Germinal center (tissue), 1 donor: ENCODE data around the gene AQP10.
"Not testable (repeated sequence)": the region's sequence is repeated elsewhere in the genome, so short reads cannot be mapped to it uniquely, and the experiment has no call there.

Source experiments
- DNase-seq: peaks from one replicate; pipeline ENCODE4 v3.0.0; 2012; ENCODE audit warnings: mixed read lengths, low spot score

The AQP10 gene, protein sequence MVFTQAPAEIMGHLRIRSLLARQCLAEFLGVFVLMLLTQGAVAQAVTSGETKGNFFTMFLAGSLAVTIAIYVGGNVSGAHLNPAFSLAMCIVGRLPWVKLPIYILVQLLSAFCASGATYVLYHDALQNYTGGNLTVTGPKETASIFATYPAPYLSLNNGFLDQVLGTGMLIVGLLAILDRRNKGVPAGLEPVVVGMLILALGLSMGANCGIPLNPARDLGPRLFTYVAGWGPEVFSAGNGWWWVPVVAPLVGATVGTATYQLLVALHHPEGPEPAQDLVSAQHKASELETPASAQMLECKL

DNA sequence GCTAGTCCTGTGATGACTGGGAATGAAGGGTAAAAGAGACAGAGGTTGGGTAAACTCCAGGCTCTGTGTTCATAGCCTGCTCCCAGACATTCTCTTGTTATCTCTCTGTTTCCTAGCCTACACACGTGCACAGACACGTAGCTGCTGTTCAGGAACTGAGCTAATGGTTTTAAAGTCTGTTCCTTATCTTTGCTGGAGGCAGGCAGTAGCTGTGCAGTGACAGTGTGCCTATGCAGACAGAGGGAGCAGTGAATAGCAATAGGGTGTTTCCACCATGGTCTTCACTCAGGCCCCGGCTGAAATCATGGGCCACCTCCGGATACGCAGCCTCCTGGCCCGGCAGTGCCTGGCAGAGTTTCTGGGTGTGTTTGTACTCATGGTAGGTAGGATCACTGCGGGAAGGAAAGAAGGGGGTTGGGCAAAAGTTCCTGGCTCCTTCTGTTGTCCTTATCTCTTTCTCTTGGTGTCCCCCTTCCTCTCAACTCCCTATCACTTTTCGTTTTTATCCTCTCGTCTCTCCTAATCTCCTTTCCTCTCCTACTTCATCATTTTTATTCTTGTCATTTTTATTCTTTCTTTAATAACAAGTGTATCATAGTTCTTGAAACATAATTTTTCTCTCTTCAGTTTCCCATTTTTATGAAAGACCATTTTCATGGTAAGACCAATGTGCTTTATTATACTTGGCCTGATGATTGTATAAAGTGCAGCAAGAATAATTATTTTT lies at the start of gene AQP10:
TSS of gene AQP10 (plus strand) at position 212 of the 727 bp plus-strand sequence. CDS start at position 275, 63 bp downstream.
- no peak for DNase-seq

DNA sequence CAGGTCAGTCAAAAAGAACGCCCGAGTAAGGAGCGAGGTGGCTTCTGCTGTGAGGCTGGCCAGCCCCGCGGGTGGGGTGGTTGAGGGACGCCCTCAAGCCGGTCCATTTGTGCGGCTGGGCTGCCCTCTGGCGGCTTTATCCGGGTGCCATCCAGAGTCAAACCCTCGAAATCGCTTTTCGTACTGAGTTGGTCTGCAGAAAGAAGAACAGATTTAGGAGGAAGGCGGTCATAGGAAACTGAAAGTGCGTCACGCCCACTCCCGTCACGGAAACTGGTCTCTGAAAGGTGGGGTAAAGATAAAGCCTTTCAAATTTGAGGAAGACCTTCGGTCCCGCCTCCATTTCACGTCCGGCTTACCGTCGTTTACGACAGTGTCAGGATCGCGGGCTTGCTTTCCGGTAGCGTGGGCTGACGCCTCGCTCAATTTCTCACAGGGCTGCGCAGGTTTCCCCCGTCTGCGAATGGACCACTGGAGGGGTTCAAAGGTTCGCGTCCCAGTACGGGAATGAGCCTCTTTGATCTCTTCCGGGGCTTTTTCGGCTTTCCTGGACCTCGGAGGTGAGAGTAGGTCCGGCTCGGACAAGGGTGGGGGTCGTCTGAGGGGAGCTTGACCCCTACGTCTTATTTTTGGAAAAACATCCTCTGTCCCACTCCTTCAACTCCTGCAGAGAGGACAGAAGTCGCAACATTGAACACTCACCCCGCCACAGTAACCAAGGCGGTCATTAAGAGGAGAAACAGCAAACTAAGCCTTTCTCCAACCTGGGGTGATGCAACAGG lies 48.5 kb upstream of the AQP10 start, which contains the start of gene HAX1:
TSS of gene HAX1 (plus strand) at position 413 of the 782 bp plus-strand sequence. CDS start at position 508, 95 bp downstream.
- peak; percentile 95 for DNase-seq

DNA sequence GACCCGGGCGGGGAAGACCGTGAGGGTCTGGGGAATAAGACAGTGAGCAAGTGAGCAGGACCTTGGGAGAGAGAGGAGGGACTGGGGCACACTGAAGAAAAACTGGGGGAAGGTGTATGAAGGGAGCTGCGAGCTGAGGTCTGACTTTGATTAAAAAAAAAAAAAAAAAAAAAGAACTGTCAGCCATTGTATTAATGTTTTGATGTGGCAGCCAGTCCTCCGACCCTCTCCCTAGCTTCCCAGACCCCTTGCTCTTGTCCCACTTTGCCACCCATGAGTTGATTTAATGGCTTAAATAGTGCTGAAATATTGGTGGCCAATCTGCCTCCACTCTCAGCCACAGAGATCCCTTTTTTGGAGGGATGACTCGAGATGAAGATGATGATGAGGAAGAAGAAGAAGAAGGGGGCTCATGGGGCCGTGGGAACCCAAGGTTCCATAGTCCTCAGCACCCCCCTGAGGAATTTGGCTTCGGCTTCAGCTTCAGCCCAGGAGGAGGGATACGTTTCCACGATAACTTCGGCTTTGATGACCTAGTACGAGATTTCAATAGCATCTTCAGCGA lies 47.8 kb upstream of the AQP10 start:
- DNase-seq = no peak

DNA sequence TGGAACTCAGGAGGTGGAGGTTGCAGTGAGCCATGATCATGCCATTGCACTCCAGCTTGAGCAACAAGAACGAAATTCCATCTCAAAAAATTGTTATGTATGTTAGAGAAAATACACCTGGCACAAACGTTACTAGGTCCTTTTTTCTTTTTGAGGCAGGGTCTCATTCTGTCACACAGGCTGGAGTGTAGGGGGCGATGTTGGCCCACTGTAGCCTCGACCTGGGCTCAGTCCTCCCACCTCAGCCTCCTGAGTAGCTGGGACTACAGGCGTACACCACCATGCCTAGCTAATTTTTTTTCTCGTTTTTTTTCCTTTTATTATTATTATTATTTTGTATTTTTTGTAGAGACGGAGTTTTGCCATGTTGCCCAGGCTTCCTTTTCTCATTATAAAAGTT lies 44.1 kb upstream of the AQP10 start:
- DNase-seq = no peak

DNA sequence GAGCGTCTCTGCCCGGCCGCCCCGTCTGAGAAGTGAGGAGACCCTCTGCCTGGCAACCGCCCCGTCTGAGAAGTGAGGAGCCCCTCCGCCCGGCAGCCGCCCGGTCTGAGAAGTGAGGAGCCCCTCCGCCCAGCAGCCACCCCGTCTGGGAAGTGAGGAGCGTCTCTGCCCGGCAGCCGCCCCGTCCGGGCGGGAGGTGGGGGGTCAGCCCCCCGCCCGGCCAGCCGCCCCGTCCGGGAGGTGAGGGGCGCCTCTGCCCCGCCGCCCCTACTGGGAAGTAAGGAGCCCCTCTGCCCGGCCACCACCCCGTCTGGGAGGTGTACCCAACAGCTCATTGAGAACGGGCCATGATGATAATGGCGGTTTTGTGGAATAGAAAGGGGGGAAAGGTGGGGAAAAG lies 33.3 kb upstream of the AQP10 start:
- not testable (repeated sequence) for DNase-seq

DNA sequence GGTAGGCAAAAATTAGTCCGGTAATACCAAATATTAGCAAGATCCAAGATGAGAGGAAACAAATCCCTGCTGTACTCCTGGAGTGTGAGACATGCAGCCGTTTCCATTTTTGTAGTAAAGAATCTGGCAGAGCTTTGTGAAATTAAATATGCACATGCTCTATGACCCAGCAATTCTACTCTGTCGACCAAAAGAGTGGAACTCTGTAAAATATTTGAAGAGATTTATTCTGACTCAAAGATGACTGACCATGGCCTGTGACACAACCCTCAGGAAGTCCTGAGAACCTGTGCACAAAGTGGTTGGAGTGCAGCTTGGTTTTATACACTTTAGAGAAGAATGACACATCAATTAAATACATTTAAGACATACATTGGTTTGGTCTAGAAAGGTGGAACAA lies 32.2 kb upstream of the AQP10 start:
- no peak for DNase-seq

DNA sequence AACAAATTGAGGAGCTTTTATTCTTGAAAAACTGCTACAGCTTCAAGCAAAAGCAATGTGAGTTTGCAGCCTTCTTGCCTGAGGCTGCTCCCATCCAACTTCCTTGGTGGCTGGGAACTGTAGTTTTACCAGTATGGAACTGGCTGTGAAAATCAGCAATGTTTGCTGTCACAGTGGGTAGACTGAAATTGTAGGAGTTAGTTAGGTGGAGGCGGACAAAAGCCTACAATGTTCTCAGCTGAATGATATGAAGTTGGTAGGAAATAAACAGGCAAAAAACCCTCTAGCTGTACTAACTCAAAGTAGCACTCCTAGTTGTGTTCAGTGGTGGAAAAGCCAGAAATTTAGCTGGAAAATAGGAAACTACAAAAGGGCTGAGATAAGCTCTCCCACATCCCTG lies 30.0 kb upstream of the AQP10 start:
- DNase-seq = no peak

DNA sequence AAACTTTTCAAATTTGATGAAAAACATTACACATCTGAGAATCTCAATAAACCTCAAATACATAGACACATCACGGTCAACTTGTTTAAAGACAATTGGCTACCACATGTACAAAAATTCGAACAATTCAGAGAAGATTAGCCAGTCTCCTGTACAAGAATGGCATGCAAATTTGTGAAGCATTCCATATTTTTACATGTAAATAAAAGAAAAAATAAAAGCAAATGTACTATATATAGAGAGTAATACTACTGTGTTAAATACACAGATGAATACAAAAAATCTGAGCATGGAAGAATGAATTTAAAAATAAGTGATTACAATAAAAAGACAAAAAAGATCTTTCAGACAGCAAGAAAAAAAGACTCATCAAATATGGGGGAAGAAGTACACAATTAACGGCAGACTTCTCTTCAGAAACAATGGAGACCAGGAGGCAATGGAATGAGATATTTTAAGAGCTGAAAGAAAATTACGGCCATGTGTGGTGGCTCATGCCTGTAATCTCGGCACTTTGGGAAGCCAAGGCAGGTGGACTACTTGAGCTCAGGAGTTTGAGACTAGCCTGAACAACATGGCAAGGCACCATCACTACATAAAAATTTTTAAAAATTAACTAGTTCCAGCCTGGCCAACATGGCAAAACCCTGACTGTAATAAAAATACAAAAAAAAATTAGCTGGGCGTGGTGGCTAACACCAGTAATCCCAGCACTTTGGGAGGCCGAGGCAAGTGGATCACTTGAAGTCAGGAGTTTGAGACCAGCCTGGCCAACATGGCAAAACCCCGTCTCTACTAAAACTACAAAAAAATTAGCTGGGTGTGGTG lies 25.3 kb upstream of the AQP10 start:
- DNase-seq = no peak

DNA sequence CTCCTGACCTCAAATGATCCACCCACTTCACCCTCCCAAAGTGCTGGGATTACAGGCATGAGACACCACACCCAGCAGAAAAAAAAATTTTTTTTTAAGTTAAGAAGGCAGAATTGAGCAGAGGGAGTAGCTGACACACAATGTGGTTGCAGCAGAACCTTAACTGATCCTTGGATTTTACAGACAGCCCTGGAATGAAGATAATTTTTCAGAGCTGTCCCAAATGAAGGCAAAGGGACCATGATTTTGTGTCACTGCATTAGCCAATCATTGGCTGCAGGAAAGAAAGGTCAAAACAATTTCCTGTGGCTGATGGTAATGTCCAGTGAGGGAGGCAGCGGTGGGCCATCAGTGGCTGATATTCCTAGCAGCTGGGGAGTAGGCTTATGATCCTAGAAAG lies 19.3 kb upstream of the AQP10 start:
- DNase-seq = no peak

DNA sequence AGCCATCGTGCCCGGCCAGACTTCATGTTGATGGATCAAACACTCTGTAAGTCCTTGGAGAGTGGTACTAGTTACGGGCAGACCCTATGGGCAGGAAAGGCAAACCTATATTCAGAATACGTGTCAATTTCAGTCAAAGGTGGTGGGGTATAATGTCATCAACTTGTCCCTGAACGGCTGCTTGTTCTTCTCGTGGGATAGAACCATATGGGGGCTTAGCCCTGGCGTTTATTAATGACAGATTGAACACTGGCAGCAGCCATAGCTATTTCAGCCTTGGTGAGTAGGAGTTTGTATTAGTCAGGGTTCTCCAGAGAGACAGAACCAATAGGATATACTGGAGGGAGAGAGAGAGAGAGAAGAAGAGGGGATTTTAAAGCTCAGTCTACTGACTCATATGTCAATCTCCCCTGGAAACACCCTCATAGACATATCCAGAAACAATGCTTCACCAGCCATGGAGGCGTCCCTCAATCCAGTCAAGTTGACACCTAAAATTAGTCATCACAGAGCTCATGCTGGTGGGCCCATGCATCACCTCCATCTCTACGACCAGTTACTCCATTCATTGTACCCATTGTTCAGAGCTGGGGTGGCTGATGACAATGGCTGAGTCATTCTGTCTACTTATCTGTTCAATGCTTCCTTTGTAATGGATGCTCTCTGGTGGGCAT lies 16.1 kb upstream of the AQP10 start:
- no peak for DNase-seq

DNA sequence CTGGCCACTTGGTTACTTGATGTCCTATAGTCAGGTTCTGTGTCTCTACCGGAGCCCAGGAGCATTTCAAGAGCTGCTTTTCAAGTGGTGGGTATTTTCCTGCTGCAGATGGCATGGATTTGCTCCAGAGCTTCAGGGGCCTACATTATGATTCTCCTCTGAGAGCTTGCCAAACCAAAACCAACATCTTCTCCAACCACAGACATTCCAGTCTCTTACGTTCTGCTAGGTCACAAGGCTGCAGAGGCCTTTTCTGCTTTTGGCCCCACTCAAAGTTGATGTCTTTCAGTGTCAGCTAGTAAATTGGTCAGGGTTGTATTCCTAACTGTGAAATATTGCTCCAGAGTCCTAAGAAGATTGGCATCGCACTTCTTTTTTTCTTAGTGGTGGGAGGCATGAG lies 14.7 kb upstream of the AQP10 start:
- no peak for DNase-seq

DNA sequence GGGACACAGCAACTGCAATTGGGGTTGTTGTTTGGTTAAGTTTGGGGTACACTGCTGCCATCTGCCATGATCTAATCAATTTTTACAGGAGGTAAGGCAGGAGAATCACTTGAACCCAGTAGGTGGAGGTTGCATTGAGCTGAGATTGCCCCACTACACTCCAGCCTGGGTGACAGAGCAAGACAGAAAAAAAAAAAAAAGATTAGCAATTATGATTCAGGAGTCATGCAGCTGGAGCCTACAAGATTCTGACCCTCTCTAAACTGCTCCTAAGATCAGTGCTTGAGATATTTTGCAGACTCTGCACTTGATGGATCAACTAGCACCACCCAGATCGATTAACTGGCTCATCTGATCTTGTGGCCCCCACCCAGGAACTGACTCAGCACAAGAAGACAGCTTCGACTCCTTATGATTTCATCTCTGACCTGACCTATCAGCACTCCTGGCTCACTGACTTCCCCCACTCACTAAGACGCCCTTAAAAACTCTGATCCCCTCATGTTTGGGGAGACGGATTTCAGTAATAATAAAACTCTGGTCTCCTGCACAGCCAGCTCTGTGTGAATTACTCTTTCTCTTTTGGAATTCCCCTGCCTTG lies 13.1 kb upstream of the AQP10 start:
- not testable (repeated sequence) for DNase-seq

DNA sequence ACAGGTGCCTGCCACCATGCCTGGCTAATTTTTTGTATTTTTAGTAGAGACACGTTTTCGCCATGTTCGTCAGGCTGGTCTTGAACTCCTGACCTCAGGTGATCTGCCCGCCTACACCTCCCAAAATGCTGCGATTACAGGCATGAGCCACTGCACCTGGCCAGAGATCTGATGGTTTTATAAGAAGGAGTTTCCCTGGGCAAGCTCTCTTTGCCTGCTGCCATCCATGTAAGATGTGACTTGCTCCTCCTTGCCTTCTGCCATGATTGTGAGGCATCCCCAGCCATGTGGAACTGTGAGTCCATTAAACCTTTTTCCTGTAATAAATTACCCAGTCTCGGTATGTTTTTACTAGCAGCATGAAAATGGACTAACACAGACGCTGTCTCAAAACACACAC lies 11.8 kb upstream of the AQP10 start:
- DNase-seq = not testable (repeated sequence)

DNA sequence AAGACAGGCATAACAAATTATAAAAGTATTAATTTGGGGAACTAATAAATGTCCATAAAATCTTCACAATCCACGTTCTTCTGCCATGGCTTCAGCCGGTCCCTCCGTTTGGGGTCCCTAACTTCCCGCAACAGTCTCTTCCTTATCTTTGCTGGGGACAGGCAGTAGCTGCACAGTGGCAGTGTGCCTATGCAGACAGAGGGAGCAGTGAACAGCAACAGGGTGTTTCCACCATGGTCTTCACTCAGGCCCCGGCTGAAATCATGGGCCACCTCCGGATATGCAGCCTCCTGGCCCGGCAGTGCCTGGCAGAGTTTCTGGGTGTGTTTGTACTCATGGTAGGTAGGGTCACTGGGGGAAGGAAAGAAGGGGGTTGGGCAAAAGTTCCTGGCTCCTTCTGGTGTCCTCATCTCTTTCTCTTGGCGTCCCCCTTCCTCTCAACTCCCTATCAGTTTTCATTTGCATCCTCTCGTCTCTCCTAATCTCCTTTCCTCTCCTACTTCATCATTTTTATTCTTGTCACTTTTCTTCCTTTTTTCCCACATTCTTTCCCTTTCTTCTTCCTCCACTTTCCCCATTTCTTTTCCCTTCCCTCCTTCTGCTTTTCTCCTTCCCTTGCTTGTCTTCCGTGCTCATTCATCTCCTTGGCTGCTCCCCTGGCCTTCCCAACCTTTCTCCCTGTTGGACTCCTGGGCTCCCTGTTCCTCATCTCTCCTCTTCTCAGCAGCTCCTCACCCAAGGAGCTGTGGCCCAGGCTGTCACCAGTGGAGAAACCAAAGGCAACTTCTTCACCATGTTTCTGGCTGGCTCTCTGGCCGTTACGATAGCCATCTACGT lies 8.4 kb upstream of the AQP10 start:
- DNase-seq = not testable (repeated sequence)

DNA sequence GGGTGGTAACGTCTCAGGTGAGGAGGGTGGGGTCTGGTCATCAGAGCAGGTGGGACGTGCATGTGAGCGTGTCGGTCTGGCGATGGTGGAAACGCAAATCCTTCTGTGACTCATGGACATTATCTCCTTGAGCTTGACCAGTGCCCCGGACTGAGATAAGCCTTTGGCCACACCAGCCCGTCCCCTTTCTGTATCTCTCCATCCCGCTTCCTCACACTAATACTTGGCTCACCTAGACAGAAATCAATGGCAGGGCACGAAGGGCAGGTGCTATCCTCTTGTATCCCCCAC lies 7.9 kb upstream of the AQP10 start:
- DNase-seq = no peak

DNA sequence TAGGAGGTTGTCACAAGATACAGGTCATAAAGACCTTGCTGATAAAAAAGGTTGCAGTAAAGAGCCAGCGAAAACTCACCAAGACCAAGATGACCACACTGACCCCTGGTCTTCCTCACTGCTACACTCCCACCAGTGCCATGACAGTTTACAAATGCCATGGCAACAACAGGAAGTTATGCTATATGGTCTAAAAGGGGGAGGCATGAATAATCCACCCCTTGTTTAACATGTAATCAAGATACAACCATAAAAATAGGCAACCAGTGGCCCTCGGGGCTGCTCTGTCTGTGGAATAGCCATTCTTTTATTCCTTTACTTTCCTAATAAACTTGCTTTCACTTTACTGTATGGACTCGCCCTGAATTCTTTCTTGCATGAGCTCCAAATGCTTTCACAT lies 6.7 kb upstream of the AQP10 start:
- DNase-seq = not testable (repeated sequence)

DNA sequence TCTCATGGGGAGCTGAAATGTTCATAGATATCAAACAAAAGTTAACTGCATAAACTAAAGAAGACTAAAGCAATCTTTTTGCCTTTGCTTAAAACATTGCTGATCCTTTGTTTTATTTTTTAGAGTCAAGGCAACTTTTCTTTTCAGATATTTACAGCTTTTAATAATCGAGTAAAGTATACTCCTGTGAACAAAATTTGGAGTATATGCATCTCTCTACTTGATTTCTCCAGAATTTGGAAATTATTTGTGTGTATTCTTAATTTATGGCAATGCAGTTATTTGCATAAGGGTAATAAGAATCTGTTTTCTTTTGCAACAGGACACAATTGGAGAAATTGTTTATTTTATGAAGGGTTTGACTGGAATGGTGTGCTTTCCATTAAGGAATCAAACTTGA lies 4.2 kb upstream of the AQP10 start:
- no peak for DNase-seq

DNA sequence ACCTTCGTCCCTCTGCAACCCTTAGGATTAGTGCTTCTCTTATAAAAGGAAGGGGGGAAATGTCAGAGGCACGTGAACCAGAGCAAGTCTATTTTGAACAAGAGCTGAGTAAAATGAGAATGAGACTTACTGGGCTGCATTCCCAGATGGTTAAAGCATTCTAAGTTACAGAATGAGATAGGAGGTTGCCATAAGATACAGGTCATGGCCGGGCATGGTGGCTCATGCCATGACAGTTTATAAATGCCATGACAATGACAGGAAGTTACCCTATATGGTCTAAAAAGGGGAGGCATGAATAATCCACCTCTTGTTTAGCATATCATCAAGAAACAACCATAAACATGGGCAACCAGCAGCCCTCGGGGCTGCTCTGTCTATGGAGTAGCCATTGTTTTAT lies 2.5 kb upstream of the AQP10 start:
- no peak for DNase-seq

DNA sequence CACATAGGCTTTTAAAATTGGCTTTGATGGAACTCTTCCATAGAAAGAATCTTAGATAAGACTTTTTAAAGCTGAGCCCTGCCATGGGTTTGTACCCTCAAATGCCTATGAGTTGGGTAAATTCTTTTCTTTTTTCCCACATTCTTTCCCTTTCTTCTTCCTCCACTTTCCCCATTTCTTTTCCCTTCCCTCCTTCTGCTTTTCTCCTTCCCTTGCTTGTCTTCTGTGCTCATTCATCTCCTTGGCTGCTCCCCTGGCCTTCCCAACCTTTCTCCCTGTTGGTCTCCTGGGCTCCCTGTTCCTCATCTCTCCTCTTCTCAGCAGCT lies 679 bp downstream of the AQP10 start:
- DNase-seq = not testable (repeated sequence)

DNA sequence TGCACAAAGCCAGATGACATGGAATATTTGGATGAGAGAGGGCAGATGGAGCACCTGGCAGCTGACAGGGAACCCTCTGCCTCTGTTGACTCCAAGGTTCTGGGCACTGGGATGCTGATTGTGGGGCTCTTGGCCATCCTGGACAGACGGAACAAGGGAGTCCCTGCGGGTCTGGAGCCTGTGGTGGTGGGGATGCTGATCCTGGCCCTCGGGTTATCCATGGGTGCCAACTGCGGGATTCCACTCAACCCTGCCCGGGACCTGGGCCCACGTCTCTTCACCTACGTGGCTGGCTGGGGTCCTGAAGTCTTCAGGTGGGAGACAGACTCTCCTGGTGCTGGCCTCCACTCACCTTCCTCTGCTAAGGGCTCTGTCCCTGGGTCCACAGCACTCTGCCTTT lies 2.6 kb downstream of the AQP10 start:
- DNase-seq = no peak
